Colon (tissue), 2 donors: Measurements from ENCODE around the gene WDR76.
"Not testable (repeated sequence)": the region's sequence is repeated elsewhere in the genome, so short reads cannot be mapped to it uniquely, and the experiment has no call there.

ENCODE experiments used
- FAIRE-seq: peaks from 2 replicates; lab custom pipeline; 2012; peaks lifted over from hg19 to GRCh38; lab: Jason Lieb, UNC
- donor health status: control.
- donor health status: control.

WDR76 gene

DNA sequence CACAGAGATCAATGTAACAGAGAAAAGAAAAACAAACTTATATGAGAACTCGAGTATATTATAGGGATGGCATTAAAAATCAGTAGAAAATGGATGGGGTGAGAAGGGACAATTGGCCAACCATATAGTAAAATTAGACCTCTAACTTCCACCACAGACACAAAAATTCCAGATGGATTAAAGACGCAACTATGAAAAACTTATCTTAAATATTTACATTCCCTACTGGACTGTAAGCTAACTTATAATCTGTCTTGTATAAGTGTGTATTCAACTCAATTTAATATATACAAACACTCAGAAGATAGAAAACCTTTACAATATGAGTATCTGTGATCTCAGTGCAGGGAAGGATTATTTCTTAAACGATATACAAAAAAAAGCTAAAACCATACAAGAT lies 5.3 kb upstream of the WDR76 start:
- no peak for FAIRE-seq

DNA sequence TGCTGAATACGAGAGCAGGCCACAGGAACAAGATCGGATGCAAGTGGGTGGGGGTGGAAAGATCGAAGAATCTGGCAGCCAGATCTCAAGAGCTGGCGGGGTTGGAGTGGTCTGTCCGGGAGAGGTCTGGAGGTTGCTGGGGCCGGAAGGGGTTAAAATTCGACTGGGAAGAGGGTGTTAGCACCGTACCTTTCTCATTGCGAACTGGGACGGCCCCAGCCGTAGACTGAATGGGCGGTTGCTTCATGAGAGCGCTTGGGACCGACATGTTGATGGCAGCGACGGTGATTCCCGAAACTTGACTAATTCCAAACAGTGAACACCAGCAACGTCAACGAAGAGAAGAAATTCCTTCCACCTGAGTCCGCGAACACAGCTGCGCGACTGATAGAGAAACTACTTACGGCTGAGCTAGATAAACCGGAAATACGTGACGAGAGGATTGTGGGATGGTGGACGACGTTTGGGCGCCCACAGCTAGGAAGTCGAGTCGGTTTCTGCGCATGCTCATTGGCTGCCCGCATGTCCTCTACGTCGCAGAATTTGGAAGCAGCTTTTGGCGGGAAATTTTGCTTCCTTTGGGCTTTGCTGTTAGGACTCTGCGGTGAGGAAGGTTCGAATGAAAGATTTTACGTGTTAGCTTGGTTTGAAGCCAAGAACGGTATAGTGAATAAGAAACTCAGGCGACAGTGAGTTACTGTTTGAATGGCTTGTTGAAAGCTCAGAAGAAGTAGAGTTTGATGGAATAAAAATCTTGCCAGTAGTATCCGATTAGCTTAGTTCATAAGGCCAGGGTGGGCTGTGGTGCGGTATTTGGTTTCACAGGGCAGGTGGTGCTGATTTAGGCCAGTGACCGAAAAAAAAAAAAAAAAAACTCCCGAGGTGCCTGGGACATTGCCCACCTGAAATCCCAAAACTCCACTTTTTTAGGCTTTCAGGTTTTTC lies 2.2 kb upstream of the WDR76 start, which contains the start of gene MFAP1:
Gene MFAP1 (minus strand): TSS at position 389 of the 945 bp plus-strand sequence. CDS start 121 bp downstream, at position 268.
- peak; percentile 86 for FAIRE-seq

DNA sequence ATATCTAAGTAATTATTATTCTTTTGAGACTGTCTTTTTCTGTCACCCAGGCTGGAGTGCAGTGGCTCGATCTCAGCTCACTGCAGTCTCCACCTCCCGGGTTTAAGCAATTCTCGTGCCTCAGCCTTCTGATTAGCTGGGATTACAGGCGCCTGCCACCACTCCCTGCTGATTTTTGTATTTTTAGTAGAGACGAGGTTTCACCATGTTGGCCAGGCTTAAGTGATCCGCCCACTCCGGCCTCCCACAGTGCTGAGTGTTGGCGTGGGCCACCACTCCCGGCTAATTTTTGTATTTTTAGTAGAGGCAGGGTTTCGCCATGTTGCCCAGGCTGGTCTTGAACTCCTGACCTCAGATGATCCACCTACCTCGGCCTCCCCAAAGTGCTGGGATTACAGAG lies 1.5 kb upstream of the WDR76 start:
- not testable (repeated sequence) for FAIRE-seq

DNA sequence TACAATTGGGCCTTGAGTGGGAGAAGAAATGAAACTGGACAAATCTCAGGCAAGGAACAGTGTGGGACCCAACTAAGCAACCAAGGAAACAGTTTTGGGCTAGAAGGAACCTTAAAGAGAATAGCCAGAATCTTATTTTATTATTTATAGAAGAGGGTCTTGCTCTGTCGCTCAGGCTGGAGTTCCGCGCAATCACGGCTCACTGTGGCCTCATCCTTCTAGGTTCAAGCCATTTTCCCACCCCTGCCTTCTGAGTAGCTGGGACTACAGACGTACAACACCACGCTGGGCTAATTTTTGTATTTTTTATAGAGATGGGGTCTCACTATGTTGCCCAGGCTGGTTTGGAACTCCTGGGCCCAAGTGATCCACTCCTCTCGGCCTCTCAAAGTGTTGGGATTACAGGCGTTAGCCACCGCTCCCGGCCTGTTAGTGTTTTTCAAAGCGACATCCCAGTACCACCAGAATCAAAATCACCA lies 734 bp upstream of the WDR76 start:
- FAIRE-seq = no peak

DNA sequence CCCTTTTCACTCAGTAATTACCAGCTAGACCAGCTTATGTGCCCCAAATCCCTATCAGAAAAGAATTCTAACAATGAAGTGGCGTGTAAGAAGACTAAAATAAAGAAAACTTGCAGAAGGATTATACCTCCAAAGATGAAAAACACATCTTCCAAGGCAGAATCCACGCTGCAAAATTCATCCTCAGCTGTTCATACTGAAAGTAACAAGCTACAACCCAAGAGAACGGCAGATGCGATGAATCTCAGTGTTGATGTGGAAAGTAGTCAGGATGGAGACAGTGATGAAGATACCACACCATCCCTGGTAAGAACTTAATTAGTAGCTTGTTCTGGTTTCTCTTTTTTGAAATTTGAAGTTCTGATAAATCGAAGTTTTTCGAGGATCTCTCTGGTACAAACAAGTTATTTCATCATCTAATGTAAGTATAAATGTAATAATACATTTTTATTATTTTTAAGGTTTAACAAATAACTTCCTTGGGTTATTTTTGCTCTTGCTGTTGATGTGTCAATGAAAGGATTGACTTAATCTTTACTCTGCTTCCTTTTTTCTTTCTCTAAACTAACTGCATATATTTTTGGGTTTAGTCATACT lies 1.4 kb downstream of the WDR76 start:
- no peak for FAIRE-seq

DNA sequence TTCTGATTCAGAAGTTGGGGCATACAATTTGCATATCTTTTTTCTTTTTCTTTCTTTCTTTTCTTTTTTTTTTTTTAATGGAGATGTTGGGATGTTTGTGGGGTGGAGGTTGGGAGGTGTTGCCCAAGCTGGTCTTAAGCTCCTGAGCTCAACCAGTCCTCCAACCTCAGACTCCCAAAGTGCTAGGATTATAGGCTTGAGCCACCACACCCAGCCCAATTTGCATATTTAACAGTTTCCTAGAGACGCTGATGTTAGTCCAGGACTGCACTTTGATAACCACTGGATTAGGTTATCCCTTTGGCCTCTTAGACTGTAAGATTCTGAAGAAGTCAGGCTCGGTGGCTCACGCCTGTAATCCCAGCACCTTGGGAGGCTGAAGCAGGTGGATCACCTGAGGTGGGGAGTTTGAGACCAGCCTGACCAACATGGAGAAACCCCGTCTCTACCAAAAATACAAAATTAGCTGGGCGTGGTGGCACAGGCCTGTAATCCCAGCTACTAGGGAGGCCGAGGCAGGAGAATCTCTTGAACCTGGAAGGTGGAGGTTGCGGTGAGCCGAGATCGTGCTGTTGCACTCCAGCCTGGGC lies 3.2 kb downstream of the WDR76 start:
- FAIRE-seq = not testable (repeated sequence)

DNA sequence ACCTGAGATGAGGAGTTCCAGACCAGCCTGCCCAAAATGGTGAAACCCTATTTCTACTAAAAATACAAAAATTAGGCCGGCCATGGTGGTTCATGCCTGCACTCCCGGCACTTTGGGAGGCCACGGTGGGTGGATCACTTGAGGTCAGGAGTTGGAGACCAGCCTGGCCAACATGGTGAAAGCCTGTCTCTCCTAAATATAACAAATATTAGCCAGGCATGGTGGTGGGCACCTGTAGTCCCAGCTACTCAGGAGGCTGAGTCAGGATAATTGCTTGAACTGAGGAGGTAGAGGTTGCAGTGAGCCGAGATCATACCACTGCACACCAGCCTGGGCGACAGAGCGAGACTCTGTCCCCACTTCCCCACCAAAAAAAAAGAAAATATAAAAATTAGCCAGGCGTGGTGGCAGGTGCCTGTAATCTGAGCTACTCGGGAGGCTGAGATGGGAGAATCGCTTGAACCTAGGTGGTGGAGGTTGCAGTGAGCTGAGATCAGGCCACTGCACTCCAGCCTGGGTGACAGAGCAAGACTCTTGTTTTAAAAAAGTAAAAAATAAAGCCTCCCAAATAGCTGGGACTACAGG lies 4.0 kb downstream of the WDR76 start:
- FAIRE-seq = not testable (repeated sequence)

DNA sequence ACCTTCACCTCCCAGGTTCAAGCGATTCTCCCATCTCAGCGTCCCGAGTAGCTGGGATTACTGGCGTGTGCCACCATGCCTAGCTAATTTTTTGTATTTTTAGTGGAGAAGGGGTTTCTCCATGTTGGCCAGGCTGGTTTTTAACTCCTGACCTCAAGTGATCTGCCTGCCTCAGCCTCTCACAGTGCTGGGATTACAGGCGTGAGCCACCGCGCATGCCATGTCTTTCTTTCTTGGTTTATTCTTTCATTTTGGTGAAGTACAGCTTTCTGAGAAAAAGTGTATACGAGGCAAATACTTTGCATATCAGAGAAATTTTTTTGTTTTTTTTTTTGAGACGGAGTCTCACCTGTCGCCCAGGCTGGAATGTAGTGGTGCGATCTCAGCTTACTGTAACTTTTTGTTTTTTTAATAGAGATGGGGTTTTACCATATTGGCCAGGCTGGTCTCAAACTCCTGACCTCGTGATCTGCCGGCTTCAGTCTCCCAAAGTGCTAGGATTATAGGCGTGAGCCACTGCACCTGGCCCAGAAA lies 4.8 kb downstream of the WDR76 start:
- not testable (repeated sequence) for FAIRE-seq

DNA sequence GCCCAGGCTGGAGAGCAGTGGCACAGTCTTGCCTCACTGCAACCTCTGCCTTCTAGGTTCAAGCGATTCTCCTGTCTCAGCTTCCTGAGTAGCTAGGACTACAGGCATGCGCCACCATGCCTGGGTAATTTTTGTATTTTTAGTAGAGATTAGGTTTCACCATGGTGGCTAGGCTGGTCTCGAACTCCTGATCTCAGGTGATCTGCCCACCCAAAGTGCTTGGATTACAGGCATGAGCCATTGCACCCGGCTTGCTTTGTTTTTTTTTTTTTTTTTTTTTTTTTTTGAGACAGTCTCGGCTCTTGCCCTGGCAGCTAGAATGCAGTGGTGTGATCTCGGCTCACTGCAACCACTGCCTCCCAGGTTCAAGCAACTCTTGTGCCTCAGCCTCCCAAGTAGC lies 5.7 kb downstream of the WDR76 start:
- not testable (repeated sequence) for FAIRE-seq

DNA sequence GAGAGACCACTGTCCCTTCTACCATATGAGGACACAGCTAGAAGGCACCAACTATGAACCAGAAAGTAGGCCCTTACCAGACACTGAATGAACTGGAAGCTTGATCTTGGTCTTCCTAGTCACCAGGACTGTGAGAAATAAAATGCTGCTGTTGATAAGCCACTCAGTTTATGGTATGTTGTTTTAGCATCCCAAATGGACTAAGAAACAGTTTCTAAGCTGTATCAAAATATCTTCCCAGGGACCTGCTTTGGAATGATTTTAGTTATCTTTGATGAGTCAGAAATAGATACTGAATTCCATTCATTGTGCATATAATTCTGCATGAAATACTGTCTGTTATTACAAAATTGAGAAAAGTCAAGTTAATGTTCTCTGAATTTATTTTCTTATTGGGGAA lies 18.6 kb downstream of the WDR76 start:
- FAIRE-seq = no peak

DNA sequence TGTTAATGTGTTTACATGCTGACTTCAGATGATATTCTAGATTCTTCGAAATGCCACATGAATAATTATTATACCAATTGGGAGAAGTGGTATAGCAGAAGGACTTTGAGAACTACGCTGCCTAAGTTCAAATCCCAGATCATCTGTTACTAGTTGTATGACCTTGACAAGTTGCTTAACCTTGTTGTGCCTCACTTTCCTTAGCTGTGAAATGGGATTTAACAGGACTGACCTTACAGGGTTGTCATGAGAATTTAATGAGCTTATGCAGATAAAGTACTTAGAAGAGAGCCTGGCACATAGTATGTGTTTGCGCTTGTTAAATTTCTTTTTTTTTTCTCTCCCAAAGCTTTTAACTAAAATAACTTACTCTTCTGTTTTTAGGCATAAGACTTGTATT lies 24.4 kb downstream of the WDR76 start:
- FAIRE-seq = no peak

DNA sequence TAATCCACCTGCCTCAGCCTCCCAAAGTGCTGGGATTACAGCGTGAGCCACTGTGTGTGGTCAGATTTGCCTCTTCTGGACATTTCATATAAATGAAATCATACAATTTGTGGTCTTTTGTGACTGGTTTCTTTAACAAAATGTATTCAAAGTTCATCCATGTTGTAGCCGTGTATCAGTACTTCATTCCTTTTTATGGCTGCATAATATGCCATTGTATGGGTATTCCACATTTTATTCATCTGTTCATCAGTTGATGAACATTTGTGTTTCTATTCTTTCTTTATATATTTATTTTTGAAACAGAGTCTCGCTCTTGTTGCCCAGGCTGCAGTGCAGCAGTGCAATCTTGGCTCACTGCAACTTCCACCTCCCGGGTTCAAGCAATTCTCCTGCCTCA lies 25.8 kb downstream of the WDR76 start:
- FAIRE-seq = no peak

DNA sequence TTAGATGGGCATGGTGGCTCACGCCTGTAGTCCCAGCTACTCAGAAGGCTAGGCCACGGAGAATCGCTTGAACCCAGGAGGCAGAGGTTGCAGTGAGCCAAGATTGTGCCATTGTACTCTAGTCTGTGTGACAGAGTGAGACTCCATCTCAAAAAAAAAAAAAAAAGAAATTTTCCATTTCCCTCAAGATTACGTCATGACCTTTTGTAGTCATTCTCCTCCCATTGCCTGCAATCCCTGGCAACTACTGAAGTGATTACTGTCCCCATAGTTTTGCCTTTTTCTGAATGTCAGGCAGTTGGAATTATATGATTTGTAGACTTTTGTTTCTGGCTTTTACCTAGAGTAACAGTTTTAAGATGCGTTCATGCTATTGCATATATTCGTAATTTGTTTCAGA lies 28.0 kb downstream of the WDR76 start:
- FAIRE-seq = no peak

DNA sequence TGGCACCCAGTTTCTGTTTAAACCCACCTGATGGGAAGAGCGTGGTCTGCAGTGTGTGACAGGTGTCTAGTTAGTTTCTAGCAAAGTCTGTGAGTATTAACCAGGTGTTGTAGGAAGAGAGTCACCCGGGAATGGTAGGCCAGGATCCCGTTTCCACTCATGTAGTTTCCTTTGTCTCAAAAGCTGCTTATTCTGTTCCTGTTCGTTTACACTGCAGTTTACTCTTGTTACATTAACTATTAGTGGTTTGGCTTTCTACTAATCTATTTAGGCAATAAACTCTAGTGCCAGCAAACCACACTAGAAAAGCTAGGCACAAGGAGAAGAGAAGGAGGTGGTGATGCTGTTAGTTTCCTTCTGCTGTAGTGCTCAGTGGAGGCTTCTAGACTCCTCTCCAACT lies 32.7 kb downstream of the WDR76 start:
- FAIRE-seq = no peak

DNA sequence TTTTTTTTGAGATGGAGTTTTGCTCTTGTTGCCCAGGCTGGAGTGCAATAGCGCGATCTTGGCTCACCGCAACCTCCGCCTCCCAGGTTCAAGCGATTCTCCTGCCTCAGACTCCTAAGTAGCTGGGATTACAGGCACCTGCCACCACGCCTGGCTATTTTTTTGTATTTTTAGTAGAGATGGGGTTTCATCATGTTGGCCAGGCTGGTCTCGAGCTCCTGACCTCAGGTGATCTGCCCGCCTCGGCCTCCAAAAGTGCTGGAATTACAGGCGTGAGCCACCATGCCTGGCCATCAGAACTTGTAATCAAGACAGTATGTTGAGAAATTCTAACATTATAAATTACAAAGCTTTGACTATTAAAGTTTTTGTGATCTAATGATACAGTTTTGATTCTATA lies 39.8 kb downstream of the WDR76 start:
- FAIRE-seq = not testable (repeated sequence)

DNA sequence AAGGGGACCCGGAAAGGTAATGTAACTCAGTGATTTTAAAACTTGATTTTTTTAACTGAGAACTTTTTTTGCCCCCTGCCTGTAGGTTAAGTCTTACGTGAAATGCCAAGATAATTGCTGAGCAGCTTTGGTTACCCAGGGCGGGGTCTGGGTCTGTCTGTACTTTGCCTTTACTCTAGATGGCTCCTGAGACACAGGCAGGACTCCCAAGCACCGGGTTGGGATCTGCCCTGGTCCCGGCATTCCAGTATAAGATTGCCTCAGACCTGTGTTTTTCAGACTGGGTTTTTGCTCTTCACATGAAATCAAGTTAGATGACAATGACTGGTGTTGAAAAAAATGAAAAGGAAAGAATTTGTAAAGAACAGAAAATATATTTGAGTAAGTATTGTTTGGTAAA lies 40.3 kb downstream of the WDR76 start:
- no peak for FAIRE-seq

DNA sequence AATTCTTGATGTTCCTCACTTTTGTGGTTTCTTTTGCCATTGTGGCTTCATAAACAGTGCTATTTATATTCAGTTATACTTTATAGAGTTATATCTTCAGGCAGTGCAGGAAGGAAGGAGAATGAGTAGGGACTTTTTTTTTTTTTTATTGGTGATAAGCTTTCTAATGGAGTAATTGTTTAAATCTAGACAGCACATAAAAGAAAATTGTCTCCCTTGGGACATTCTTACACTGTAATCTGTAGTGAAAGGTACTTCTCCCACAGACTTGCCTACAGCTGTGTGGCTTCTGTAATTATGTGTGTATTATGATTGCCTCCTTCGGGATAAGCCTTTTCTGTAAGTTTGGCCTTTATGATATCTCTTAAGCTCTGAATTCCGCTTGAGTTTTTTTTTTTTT lies 41.6 kb downstream of the WDR76 start:
- FAIRE-seq = no peak

DNA sequence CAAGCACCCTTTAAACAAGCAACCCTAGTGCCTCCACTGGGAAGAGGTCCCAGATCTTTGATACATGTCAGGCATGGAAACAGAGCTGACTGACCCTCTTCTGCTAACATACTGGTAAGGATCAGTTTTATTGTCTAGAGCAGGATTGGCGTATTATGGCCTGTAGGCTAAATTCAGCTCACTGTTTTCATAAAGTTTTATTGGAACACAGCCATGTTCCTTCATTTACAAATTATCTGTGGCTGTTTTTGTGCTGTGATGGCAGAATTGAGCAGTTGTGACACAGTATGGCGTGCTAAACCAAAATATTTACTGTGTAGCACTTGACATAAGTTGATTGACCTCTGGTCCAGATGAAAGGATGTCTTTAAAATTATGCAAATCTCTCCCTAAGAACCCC lies 45.0 kb downstream of the WDR76 start:
- no peak for FAIRE-seq

DNA sequence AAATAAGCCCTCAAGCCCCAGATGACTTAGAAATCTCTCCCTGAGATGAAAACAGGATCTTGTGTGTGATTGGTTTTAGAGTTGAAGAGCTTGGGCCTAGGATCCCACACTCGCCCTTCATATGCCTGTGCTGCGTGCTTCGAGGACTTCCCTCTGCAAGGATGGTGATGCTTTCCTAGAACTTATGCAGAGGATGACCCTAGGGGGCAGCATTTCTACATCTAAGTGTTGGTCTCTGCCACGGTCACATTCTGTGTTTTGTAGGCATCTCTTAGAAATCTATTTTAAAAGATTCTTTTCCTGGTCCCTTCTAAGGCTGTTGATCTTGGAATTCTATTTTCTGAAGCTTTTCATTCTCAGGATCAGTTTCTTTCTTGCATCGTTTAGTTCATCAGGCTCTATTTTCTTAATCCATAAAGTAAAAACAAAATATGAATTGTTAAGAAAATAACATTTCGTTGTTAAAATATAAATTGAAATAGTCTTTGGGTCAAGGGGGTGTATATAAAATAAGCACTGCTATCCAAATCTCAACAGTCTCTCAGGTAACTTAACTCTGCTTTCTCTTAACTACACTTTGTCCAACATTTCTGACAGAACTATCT lies 45.7 kb downstream of the WDR76 start:
- no peak for FAIRE-seq

DNA sequence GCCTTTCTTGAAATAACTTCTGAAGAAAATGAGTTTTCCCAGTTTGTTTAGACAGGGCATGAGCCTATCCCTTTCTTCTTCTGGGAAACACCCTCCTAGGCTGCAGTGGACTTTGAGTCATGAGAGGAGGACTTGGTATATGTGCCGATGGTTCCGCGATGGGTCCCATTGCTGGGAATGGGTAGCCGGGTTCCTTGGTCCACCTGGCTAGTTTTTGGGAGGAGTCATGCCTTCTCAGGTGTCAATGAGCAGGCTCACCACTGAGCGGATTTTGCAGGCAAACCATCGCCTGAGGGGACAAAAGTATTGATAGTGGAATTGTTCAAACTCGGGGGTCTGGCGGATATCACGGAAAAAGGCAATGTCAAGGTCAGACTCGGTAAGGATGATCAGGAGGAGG lies 46.8 kb downstream of the WDR76 start:
- no peak for FAIRE-seq

DNA sequence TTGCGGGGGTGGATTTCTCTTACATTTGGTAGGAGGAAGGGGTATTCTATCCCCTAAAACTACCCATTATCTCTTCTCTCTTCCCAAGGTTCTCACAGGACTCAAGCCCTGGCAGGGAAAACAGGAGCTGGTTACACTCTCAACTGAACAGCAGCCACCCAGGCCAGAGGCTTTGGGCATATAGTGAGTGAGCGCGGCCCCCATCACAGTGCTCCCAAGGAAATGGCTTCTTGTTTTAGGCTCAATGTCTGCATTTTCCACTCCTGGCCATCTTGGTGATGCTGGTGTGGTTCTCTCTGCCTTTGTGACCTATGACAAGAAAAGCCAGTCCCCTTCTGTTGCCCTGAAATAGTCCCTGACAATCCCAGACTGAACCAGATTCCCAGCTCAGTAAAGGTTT lies 50.1 kb downstream of the WDR76 start:
- no peak for FAIRE-seq

DNA sequence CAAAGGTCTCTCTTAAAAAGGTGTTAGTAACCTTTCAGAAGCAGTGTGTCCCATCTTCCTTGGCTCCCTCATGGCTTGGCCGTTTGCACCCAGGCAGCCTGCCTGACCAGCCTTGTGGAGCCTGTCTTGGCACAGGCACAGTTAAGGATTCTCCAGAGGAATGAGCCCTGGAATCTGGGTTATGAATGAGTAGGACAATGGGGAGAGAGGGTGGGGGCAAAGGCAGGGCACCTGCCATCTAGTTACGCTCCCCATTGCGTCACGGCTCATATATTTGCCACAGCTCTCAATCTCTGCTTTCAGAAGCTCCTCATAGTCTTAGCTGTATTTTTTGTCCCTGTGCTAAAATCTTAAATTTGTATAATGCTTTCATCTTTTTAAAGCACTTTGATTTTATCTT lies 50.6 kb downstream of the WDR76 start:
- no peak for FAIRE-seq
